ENCODE data around the gene XCL1.

DNA sequence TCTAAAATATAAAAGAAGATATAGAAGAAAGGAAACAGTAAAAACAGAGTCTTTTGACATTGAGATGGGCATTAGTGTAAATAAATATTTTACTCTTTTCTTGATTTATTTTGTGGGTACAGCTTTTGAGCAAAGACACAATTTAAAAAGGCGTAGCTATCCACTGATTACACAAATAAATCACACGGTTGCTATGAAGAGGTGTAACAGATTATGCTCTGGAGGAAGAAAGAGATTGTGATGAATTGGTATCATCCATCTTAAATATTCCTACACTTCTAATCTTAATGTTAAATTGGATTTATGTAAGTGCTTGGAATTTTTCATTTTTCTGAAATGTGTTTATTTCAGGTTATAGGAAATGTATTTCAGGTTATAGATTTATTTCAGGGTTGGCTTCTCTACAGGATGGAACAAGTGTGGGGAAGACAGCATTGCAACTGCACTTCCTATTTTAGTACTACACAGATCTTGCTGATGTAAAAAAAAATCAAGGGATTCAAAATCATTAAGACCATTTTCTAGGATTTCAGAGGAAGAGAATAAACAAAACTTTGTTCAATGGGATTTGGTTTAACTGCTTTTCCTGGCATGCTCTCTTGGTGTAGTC lies 15.3 kb downstream of the XCL1 start:
- TF ChIP-seq, protein P1, sequence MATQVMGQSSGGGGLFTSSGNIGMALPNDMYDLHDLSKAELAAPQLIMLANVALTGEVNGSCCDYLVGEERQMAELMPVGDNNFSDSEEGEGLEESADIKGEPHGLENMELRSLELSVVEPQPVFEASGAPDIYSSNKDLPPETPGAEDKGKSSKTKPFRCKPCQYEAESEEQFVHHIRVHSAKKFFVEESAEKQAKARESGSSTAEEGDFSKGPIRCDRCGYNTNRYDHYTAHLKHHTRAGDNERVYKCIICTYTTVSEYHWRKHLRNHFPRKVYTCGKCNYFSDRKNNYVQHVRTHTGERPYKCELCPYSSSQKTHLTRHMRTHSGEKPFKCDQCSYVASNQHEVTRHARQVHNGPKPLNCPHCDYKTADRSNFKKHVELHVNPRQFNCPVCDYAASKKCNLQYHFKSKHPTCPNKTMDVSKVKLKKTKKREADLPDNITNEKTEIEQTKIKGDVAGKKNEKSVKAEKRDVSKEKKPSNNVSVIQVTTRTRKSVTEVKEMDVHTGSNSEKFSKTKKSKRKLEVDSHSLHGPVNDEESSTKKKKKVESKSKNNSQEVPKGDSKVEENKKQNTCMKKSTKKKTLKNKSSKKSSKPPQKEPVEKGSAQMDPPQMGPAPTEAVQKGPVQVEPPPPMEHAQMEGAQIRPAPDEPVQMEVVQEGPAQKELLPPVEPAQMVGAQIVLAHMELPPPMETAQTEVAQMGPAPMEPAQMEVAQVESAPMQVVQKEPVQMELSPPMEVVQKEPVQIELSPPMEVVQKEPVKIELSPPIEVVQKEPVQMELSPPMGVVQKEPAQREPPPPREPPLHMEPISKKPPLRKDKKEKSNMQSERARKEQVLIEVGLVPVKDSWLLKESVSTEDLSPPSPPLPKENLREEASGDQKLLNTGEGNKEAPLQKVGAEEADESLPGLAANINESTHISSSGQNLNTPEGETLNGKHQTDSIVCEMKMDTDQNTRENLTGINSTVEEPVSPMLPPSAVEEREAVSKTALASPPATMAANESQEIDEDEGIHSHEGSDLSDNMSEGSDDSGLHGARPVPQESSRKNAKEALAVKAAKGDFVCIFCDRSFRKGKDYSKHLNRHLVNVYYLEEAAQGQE (IDR thresholded peaks at IDR 0.05; ENCODE audit: insufficient read depth in 1 of 2, low read depth in 2 of 2, low read length in 2 of 2): no peak
- TF ChIP-seq POLR2AphosphoS5 (IDR thresholded peaks at IDR 0.05; ENCODE audit: low read depth, low read length): no peak
